Esophagus squamous epithelium (tissue), 5 donors: ENCODE results near the gene DDIAS. TPM values are rescaled to one million over a fixed set of nuclear protein-coding genes. Genes with fewer than 3 reads are reported as not detected.

Experiments
- DNase-seq: peaks from one replicate; lab custom pipeline; 2025; lab: John Stamatoyannopoulos, UW
- H3K27ac ChIP-seq, 4 donors: fragments of 200-600 bp; sonication (generic); one replicate each; pipeline ENCODE4 v1.5.1; 2016 to 2019; ENCODE audit warnings: mild to moderate bottlenecking in 1 of 4
- H3K27me3 ChIP-seq, 4 donors: fragments of 200-600 bp; sonication (generic); 1 replicate in 3 of 4; 2 replicates in 1 of 4; pipeline versions ENCODE4 v1.5.1 to v1.6.0; 2017 to 2021; ENCODE audit warnings: antibody characterized with exemption in 1 of 4
- H3K36me3 ChIP-seq, 3 donors: fragments of 200-600 bp; sonication (generic); one replicate each; pipeline ENCODE4 v1.5.1; 2016 to 2019
- H3K4me1 ChIP-seq, 3 donors: fragments of 200-600 bp; sonication (generic); one replicate each; pipeline ENCODE4 v1.5.1; 2017 to 2019
- H3K4me3 ChIP-seq, 4 donors: fragments of 200-600 bp; sonication (generic); 1 replicate in 3 of 4; 2 replicates in 1 of 4; pipeline ENCODE4 v1.5.1; 2016 to 2019; ENCODE audit warnings: mild to moderate bottlenecking in 2 of 4, moderate library complexity in 1 of 4
- H3K9me3 ChIP-seq, 3 donors: fragments of 200-600 bp; sonication (generic); one replicate each; pipeline ENCODE4 v1.5.1; 2016 to 2019
- CTCF ChIP-seq, 6 experiments: fragments of 450-650 bp in 4 of 6; fragments of 200-600 bp in 2 of 6; sonication (generic) in 2 of 6; IDR thresholded peaks; one replicate each; pipeline ENCODE4 v1.5.1; 2016 to 2019; ENCODE audit warnings: antibody characterized with exemption in 6 of 6, mild to moderate bottlenecking in 4 of 6, moderate library complexity in 4 of 6
- POLR2A ChIP-seq, 4 donors: fragments of 450-650 bp; IDR thresholded peaks; one replicate each; pipeline ENCODE4 v1.6.1; 2017; ENCODE audit warnings: antibody characterized with exemption in 4 of 4, mild to moderate bottlenecking in 4 of 4, moderate library complexity in 3 of 4
- WGBS, 2 donors: methylation state at CpG; one replicate each; pipeline ENCODE4 v1.1.5; 2018; 5-methylcytosine and 5-hydroxymethylcytosine counted together
- intact Hi-C: fragments of 100-400 bp; cut with DNase I; formaldehyde crosslinking; loops from one replicate; pipeline ENCODE4 v1.15.0; 2022
- total RNA-seq, 4 donors: library from RNA; depleted of rRNA; stranded (reverse); fragments of >200 nt; gene quantifications; one replicate each; pipeline ENCODE4 v1.1.0, GENCODE V29; 2016
- donor health status: DM: yes; HTN: yes; CAD: no.

The DDIAS gene
- total RNA-seq, 4 donors from 2014 or later: 2.8 to 10.9 (median 5.1) TPM

DNA sequence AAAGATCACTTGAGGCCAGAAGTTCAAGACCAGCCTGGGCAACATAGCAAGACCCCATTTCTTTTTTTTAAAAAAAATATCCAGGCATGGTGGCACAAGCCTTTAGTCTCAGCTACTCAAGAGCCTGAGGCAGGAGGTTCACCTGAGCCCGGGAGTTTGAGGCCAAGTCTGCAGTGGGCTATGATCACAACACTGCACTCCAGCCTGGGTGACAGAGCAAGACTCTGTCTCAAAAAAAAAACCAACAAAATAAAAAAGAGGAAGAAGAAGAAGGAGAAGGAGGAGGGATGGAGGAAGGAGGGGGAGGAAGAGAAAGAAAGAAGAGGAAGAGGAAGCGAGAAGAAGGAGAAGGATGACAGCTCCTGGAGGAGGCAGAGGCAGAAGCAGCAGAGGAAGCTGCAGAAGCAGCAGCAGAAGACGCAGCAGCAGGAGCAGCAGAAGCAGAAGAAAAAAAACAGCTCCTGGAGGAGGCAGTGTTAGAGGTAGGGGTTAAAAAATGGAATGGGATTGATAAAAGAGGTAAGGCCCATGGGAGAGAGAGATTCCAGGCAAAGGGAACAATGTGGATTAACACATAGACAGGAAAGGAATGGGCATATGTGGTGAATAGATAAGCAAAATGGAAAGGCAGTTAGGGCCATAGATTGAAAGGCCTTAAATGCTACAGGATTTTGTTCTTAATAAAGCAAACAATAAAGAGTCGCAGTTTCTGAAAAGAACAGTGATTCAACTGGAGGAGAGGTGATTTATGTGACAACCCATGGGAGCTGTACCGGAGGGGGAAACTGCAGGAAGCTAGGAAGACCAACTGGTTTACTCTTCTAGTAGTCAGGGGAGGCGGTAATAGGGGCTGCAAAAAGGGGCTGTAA lies 12.2 kb upstream of the DDIAS start:
- intact Hi-C loops: no loop called here
- DNase-seq: no peak
- H3K27me3 ChIP-seq: no peaks in the 10 kb centered on the region
- H3K4me3 ChIP-seq: no peak overlapping the region
- no peak for TF ChIP-seq CTCF (IDR thresholded peaks at IDR 0.05)
- no peak for TF ChIP-seq POLR2A (IDR thresholded peaks at IDR 0.05)
- H3K4me1 ChIP-seq: peaks cover 0 to 39% (median 29%) of the 10 kb centered on the region in 3 donors
- H3K9me3 ChIP-seq: no peaks in the 10 kb centered on the region
- peak overlapping the region in 3 of 4 donors; percentile 4 to 52 (median 49) for H3K27ac ChIP-seq
- H3K36me3 ChIP-seq: no peaks in the 10 kb centered on the region
- WGBS, 2 donors: 39 to 43% methylated on average over 5 to 6 of the region's 6 CpGs

GRCh38 chr11:82890002-82890341 lies 11.6 kb upstream of the DDIAS start:
- intact Hi-C loops: no loop called here
- no peaks in the 10 kb centered on the region for H3K9me3 ChIP-seq
- no peak overlapping the region for H3K4me3 ChIP-seq
- peak overlapping the region in 3 of 4 donors; percentile 4 to 52 (median 49) for H3K27ac ChIP-seq
- no peak for TF ChIP-seq CTCF (IDR thresholded peaks at IDR 0.05)
- TF ChIP-seq POLR2A (IDR thresholded peaks at IDR 0.05): no peak
- no peaks in the 10 kb centered on the region for H3K27me3 ChIP-seq
- 85 to 91% methylated on average over 1 of the region's 1 CpG for WGBS, 2 donors
- H3K36me3 ChIP-seq: no peaks in the 10 kb centered on the region
- no peak for DNase-seq
- H3K4me1 ChIP-seq: peaks cover 0 to 42% (median 29%) of the 10 kb centered on the region in 3 donors

- no peaks in the 10 kb centered on the region for H3K27me3 ChIP-seq
- peaks cover 0 to 42% (median 29%) of the 10 kb centered on the region in 3 donors for H3K4me1 ChIP-seq
- DNase-seq: no peak
- TF ChIP-seq CTCF (IDR thresholded peaks at IDR 0.05) (no peak), POLR2A (IDR thresholded peaks at IDR 0.05) (no peak)
- H3K9me3 ChIP-seq: no peaks in the 10 kb centered on the region
- H3K4me3 ChIP-seq: no peak overlapping the region
- H3K36me3 ChIP-seq: no peaks in the 10 kb centered on the region
- intact Hi-C loops: no loop called here
- H3K27ac ChIP-seq: no peak overlapping the region
Observed at GRCh38 chr11:82890936-82891335, 10.6 kb upstream of the DDIAS start.

DNA sequence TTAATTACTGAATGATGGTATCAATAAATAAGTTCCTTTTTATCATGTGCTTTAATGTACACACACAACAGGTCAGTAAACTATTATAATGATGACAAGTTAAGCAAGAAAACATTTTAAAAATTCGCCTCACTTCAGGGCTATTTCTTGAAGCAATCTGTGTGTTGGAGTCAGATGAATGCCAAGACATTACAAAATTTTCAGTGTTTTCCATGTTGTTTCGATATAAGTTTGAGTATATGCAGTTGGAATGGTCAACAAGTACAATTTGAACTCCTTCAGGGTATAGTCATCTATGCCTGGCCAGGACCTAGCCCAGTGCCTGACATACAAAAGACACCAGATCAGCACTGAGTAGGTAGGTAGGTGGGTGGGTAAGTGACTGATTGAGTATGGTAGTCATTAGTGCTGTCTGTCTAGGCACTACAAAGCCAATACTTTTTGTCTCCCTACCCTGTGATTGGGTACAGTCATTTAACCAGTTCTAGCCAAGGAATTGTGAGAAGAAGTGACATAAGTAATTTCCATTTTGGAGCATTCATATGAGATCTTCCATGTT lies 8.8 kb upstream of the DDIAS start:
- Histone ChIP-seq H3K9me3 (no peaks in the 10 kb centered on the region), H3K27ac (no peak overlapping the region), H3K4me3 (no peak overlapping the region), H3K27me3 (no peaks in the 10 kb centered on the region), H3K4me1 (peaks cover 0 to 53% (median 29%) of the 10 kb centered on the region in 3 donors), H3K36me3 (no peaks in the 10 kb centered on the region)
- 85 to 98% methylated on average over 2 of the region's 2 CpGs for WGBS, 2 donors
- TF ChIP-seq CTCF (IDR thresholded peaks at IDR 0.05): no peak
- no peak for TF ChIP-seq POLR2A (IDR thresholded peaks at IDR 0.05)
- intact Hi-C loops: no loop called here
- DNase-seq: no peak

- Histone ChIP-seq H3K4me3 (no peak overlapping the region), H3K27ac (no peak overlapping the region), H3K27me3 (no peaks in the 10 kb centered on the region), H3K36me3 (no peaks in the 10 kb centered on the region), H3K9me3 (no peaks in the 10 kb centered on the region), H3K4me1 (peaks cover 9 to 51% (median 19%) of the 10 kb centered on the region in 3 donors)
- DNase-seq: no peak
- intact Hi-C loops: no loop called here
- TF ChIP-seq CTCF (IDR thresholded peaks at IDR 0.05) (no peak), POLR2A (IDR thresholded peaks at IDR 0.05) (no peak)
Observed at GRCh38 chr11:82895437-82896091, 6.0 kb upstream of the DDIAS start.
